Glomerular visceral epithelial cell (primary cell): ENCODE measurements around the gene C14orf180.
"Not testable (repeated sequence)": the region's sequence is repeated elsewhere in the genome, so short reads cannot be mapped to it uniquely, and the experiment has no call there.

Source experiments
- DNase-seq: peaks from one replicate; pipeline ENCODE4 v3.0.0-alpha.2; 2016; ENCODE audit errors: extremely low spot score

Gene C14orf180

GRCh38 chr14:104578321-104578720, 1.2 kb upstream of the C14orf180 start:
- no peak for DNase-seq

GRCh38 chr14:104579939-104580338, 375 bp downstream of the C14orf180 start:
- not testable (repeated sequence) for DNase-seq

GRCh38 chr14:104580961-104581360, 1.4 kb downstream of the C14orf180 start:
- DNase-seq: peak; percentile 46

- no peak for DNase-seq
Observed at GRCh38 chr14:104581521-104581920, 2.0 kb downstream of the C14orf180 start.

GRCh38 chr14:104582005-104582404, 2.4 kb downstream of the C14orf180 start:
- no peak for DNase-seq

GRCh38 chr14:104582662-104583061, 3.1 kb downstream of the C14orf180 start:
- DNase-seq: no peak

- DNase-seq: no peak
Observed at GRCh38 chr14:104583424-104584306, 4.1 kb downstream of the C14orf180 start.

- no peak for DNase-seq
Observed at GRCh38 chr14:104584557-104584956, 5.0 kb downstream of the C14orf180 start.

- DNase-seq: no peak
Observed at GRCh38 chr14:104585966-104586697, 6.6 kb downstream of the C14orf180 start.

GRCh38 chr14:104586832-104587620, 7.5 kb downstream of the C14orf180 start:
- DNase-seq: no peak

- no peak for DNase-seq
Observed at GRCh38 chr14:104587641-104588040, 8.1 kb downstream of the C14orf180 start.

- DNase-seq: no peak
Observed at GRCh38 chr14:104588066-104588857, 8.7 kb downstream of the C14orf180 start.

GRCh38 chr14:104589338-104590195, 10.0 kb downstream of the C14orf180 start:
- no peak for DNase-seq

- no peak for DNase-seq
Observed at GRCh38 chr14:104590240-104590965, 10.8 kb downstream of the C14orf180 start.

- no peak for DNase-seq
Observed at GRCh38 chr14:104591031-104591430, 11.5 kb downstream of the C14orf180 start.

GRCh38 chr14:104591506-104592291, 12.1 kb downstream of the C14orf180 start:
- DNase-seq: no peak

GRCh38 chr14:104592292-104592672, 12.7 kb downstream of the C14orf180 start:
- DNase-seq: no peak

- no peak for DNase-seq
Observed at GRCh38 chr14:104592785-104593184, 13.2 kb downstream of the C14orf180 start.

- DNase-seq: no peak
Observed at GRCh38 chr14:104593241-104593701, 13.7 kb downstream of the C14orf180 start.
